Colonic mucosa (tissue), 4 donors: ENCODE results near the gene MAGI2. TPM values are rescaled to one million over a fixed set of nuclear protein-coding genes. Genes with fewer than 3 reads are reported as not detected.

Source experiments
- DNase-seq: peaks from one replicate; pipeline ENCODE4 v3.0.0-alpha.2; 2020
- H3K27ac ChIP-seq: fragments of 200-600 bp; one replicate; pipeline ENCODE4 v1.8.0; 2021
- H3K27me3 ChIP-seq: fragments of 200-600 bp; one replicate; pipeline ENCODE4 v1.8.0; 2021
- H3K36me3 ChIP-seq: fragments of 200-600 bp; one replicate; pipeline ENCODE4 v1.8.0; 2021
- H3K4me1 ChIP-seq: fragments of 200-600 bp; one replicate; pipeline ENCODE4 v1.8.0; 2021; ENCODE audit warnings: mild to moderate bottlenecking
- H3K4me3 ChIP-seq: fragments of 200-600 bp; one replicate; pipeline ENCODE4 v1.8.0; 2021
- H3K9ac ChIP-seq, 2 donors: one replicate each; pipeline ENCODE4 v1.7.0; 2013; ENCODE audit warnings: control low read depth in 2 of 2, low read depth in 2 of 2, low read length in 2 of 2
- H3K9me3 ChIP-seq: fragments of 200-600 bp; one replicate; pipeline ENCODE4 v1.8.0; 2021
- CTCF ChIP-seq: fragments of 200-600 bp; IDR thresholded peaks from one replicate; pipeline ENCODE4 v1.8.0; 2022; ENCODE audit warnings: antibody characterized with exemption, mild to moderate bottlenecking
- intact Hi-C: fragments of 100-400 bp; cut with DNase I; formaldehyde crosslinking; loops from one replicate; pipeline ENCODE4 v1.14.1; 2022
- total RNA-seq, 2 donors: library from RNA; stranded (reverse); fragmentation: NEBNext Ultra II Directional in 1 of 2; extraction: Animal tissue kit (Norgen Biotek cat#: 25700) in 1 of 2; gene quantifications; one replicate each; pipeline ENCODE4 v1.2.1, GENCODE V29; 2021
- donor health status: healthy.
- donor health status: DM: no; HTN: no; CAD: no.
- donor health status: DM: no; HTN: no; CAD: no.

MAGI2 gene
- total RNA-seq, 2 donors from 2014 or later, result 1.1 to 2.4 TPM

- Histone ChIP-seq H3K9ac (no peak overlapping the region), H3K4me1 (no peaks in the 10 kb centered on the region), H3K27ac (no peak overlapping the region), H3K9me3 (no peaks in the 10 kb centered on the region), H3K4me3 (no peak overlapping the region), H3K36me3 (no peaks in the 10 kb centered on the region), H3K27me3 (no peaks in the 10 kb centered on the region)
- no peak for DNase-seq
- TF ChIP-seq CTCF, result no peak
- intact Hi-C loops, result no loop called here
Observed at GRCh38 chr7:78218876-78219275, 1234.6 kb downstream of the MAGI2 start.

- Histone ChIP-seq H3K9me3 (no peaks in the 10 kb centered on the region), H3K4me1 (no peaks in the 10 kb centered on the region), H3K27ac (no peak overlapping the region), H3K4me3 (no peak overlapping the region), H3K27me3 (no peaks in the 10 kb centered on the region), H3K9ac (no peak overlapping the region), H3K36me3 (no peaks in the 10 kb centered on the region)
- TF ChIP-seq CTCF, result no peak
- DNase-seq, result no peak
- intact Hi-C loops, result no loop called here
Observed at GRCh38 chr7:78218051-78218450, 1235.4 kb downstream of the MAGI2 start.

GRCh38 chr7:78215199-78215598 lies 1238.3 kb downstream of the MAGI2 start:
- H3K27me3 ChIP-seq, result no peaks in the 10 kb centered on the region
- H3K27ac ChIP-seq, result no peak overlapping the region
- no peak overlapping the region for H3K4me3 ChIP-seq
- intact Hi-C loops, result no loop called here
- no peaks in the 10 kb centered on the region for H3K9me3 ChIP-seq
- no peaks in the 10 kb centered on the region for H3K36me3 ChIP-seq
- H3K9ac ChIP-seq, result no peak overlapping the region
- TF ChIP-seq CTCF, result no peak
- no peaks in the 10 kb centered on the region for H3K4me1 ChIP-seq
- DNase-seq, result no peak

- no peaks in the 10 kb centered on the region for H3K9me3 ChIP-seq
- H3K9ac ChIP-seq, result no peak overlapping the region
- TF ChIP-seq CTCF, result no peak
- no peaks in the 10 kb centered on the region for H3K36me3 ChIP-seq
- no peaks in the 10 kb centered on the region for H3K27me3 ChIP-seq
- H3K4me1 ChIP-seq, result no peaks in the 10 kb centered on the region
- no peak for DNase-seq
- no peak overlapping the region for H3K27ac ChIP-seq
- no peak overlapping the region for H3K4me3 ChIP-seq
- intact Hi-C loops, result no loop called here
Observed at GRCh38 chr7:78213402-78213801, 1240.1 kb downstream of the MAGI2 start.

- no peak for DNase-seq
Observed at GRCh38 chr7:78212476-78213060, 1240.9 kb downstream of the MAGI2 start.

More at GRCh38 chr7:78212476-78213060, 1240.9 kb downstream of the MAGI2 start:
- Histone ChIP-seq H3K4me1 (no peaks in the 10 kb centered on the region), H3K9me3 (no peaks in the 10 kb centered on the region), H3K36me3 (no peaks in the 10 kb centered on the region), H3K9ac (no peak overlapping the region), H3K27ac (no peak overlapping the region), H3K4me3 (no peak overlapping the region), H3K27me3 (no peaks in the 10 kb centered on the region)
- no peak for TF ChIP-seq CTCF
- intact Hi-C loops, result no loop called here
